Panc1 (cell line): ENCODE measurements around the gene MAGI1. TPM values are rescaled to one million over a fixed set of nuclear protein-coding genes. Genes with fewer than 3 reads are reported as not detected.

Experiments
- ATAC-seq: fragments of 200-7000 bp; cut with Tn5 transposase; 2 replicates; pipeline ENCODE4 v1.9.1; 2020; ENCODE audit warnings: mild to moderate bottlenecking, moderate library complexity
- BruUV-seq: library from RNA; stranded (reverse); fragments of 400-500 nt; replicated peaks from 2 replicates; lab custom pipeline; 2021; lab: Mats Ljungman, UMichigan
- CTCF ChIA-PET: fragments of 300-600 bp; sonication (Branson Sonifier 250); formaldehyde crosslinking; loops from one replicate; lab custom pipeline; 2022; ENCODE audit warnings: antibody characterized with exemption; lab: Charles Lee
- POLR2A ChIA-PET: fragments of 300-600 bp; sonication (Branson Sonifier 250); formaldehyde crosslinking; loops from one replicate; lab custom pipeline; 2022; ENCODE audit warnings: antibody characterized with exemption; lab: Charles Lee
- DNase-seq: peaks from one replicate; pipeline ENCODE4 v3.0.0-alpha.2; 2010; ENCODE audit warnings: low read depth, low spot score
- H3K27ac ChIP-seq: 2 replicates; pipeline ENCODE4 v1.5.1; 2011; ENCODE audit warnings: mild to moderate bottlenecking, low read length, inconsistent platforms
- H3K27me3 ChIP-seq: fragments of 200-500 bp; sonication (Bioruptor generic); 2 replicates; pipeline ENCODE4 v1.6.0; 2014; ENCODE audit warnings: low read length, inconsistent platforms; ENCODE audit not compliant: control insufficient read depth, insufficient read depth
- H3K36me3 ChIP-seq: fragments of 200-500 bp; sonication (Bioruptor generic); 2 replicates; pipeline ENCODE4 v1.5.1; 2014; ENCODE audit warnings: inconsistent platforms, mild to moderate bottlenecking, low read length, moderate library complexity; ENCODE audit not compliant: control insufficient read depth, insufficient read depth
- H3K4me1 ChIP-seq: 2 replicates; pipeline ENCODE4 v1.5.1; 2011; ENCODE audit warnings: inconsistent platforms, mild to moderate bottlenecking, low read length, moderate library complexity; ENCODE audit not compliant: control insufficient read depth, insufficient read depth
- H3K4me3 ChIP-seq, 2 experiments: 2 replicates each; pipeline ENCODE4 v1.5.1; 2011 to 2012; ENCODE audit warnings: low read depth in 2 of 2, low read length in 2 of 2, mild to moderate bottlenecking in 2 of 2, inconsistent platforms in 1 of 2, moderate library complexity in 1 of 2
- H3K9me3 ChIP-seq: fragments of 200-500 bp; sonication (Bioruptor generic); 2 replicates; pipeline ENCODE4 v1.5.1; 2014; ENCODE audit warnings: low read depth, mild to moderate bottlenecking, inconsistent platforms, low read length, moderate library complexity; ENCODE audit not compliant: control insufficient read depth, insufficient read depth
- CTCF ChIP-seq: fragments of 450-650 bp; IDR thresholded peaks from 2 replicates; pipeline ENCODE4 v1.5.1; 2017; ENCODE audit warnings: mild to moderate bottlenecking
- POLR2AphosphoS5 ChIP-seq: IDR thresholded peaks from 2 replicates; pipeline ENCODE4 v1.6.1; 2012; ENCODE audit warnings: mild to moderate bottlenecking, low read depth, low read length, moderate library complexity
- SIN3A ChIP-seq: IDR thresholded peaks from 2 replicates; pipeline ENCODE4 v1.6.1; 2012; ENCODE audit warnings: low read depth, mild to moderate bottlenecking, low read length, moderate library complexity, borderline replicate concordance; ENCODE audit not compliant: insufficient read depth
- TCF7L2 ChIP-seq: IDR thresholded peaks from 2 replicates; pipeline ENCODE4 v1.6.1; 2011; ENCODE audit warnings: mild to moderate bottlenecking, low read depth, low read length, inconsistent platforms
- in situ Hi-C: cut with HindIII; loops from 2 replicates; pipeline ENCODE4 v1.10.0; 2016; ENCODE audit warnings: low sequenced_read_pairs, low pct_unique_long_range_greater_than_20kb
- intact Hi-C: fragments of 100-400 bp; cut with micrococcal nuclease; formaldehyde crosslinking; loops from one replicate; pipeline ENCODE4 v1.10.0; 2022; ENCODE audit not compliant: unreplicated experiment
- total RNA-seq: library from RNA; stranded (reverse); gene quantifications from one replicate; pipeline ENCODE4 v1.2.1, GENCODE V29; 2021; ENCODE audit not compliant: unreplicated experiment
- TF ChIP-seq, protein P1 (sequence below), 2 experiments: IDR thresholded peaks; 2 replicates each; pipeline ENCODE4 v1.6.1; 2011 to 2012; ENCODE audit warnings: low read depth in 2 of 2, control low read depth in 1 of 2, low read length in 1 of 2, mild to moderate bottlenecking in 1 of 2, moderate library complexity in 1 of 2; ENCODE audit not compliant: insufficient read depth in 1 of 2

The MAGI1 gene
- total RNA-seq, 1 experiment from 2014 or later: 9.5 TPM

DNA sequence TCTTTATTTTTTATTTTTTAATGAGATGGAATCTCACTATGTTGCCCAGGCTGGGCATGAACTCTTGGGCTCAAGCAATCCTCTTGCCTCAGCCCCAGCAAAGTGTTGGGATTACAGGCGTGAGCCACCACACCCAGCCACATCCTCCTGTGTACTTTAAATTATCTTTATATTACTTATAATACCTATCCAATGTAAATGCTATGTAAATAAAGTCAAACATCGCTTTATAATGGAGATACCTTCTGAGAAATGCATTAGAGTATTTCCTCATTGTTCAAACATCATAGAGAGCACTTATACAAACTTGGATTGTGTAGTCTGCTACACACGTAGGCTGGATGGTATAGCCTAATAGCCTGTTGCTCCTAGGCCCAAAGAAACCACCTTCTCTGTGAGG is 41.4 kb upstream of the MAGI1 start:
- DNase-seq: no peak
- ATAC-seq: no peak
- TF ChIP-seq TCF7L2 (no peak), POLR2AphosphoS5 (no peak), CTCF (no peak), SIN3A (no peak)
- TF ChIP-seq, protein P1, sequence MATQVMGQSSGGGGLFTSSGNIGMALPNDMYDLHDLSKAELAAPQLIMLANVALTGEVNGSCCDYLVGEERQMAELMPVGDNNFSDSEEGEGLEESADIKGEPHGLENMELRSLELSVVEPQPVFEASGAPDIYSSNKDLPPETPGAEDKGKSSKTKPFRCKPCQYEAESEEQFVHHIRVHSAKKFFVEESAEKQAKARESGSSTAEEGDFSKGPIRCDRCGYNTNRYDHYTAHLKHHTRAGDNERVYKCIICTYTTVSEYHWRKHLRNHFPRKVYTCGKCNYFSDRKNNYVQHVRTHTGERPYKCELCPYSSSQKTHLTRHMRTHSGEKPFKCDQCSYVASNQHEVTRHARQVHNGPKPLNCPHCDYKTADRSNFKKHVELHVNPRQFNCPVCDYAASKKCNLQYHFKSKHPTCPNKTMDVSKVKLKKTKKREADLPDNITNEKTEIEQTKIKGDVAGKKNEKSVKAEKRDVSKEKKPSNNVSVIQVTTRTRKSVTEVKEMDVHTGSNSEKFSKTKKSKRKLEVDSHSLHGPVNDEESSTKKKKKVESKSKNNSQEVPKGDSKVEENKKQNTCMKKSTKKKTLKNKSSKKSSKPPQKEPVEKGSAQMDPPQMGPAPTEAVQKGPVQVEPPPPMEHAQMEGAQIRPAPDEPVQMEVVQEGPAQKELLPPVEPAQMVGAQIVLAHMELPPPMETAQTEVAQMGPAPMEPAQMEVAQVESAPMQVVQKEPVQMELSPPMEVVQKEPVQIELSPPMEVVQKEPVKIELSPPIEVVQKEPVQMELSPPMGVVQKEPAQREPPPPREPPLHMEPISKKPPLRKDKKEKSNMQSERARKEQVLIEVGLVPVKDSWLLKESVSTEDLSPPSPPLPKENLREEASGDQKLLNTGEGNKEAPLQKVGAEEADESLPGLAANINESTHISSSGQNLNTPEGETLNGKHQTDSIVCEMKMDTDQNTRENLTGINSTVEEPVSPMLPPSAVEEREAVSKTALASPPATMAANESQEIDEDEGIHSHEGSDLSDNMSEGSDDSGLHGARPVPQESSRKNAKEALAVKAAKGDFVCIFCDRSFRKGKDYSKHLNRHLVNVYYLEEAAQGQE (IDR thresholded peaks at IDR 0.05; ENCODE audit: insufficient read depth in 1 of 2, low read depth in 2 of 2, low read length in 1 of 2): no peak
- in situ Hi-C loops (no loop called here), intact Hi-C loops (no loop called here)
- no TSS peak for BruUV-seq
- Histone ChIP-seq H3K27me3 (no peaks in the 10 kb centered on the region), H3K36me3 (no peaks in the 10 kb centered on the region), H3K9me3 (no peaks in the 10 kb centered on the region), H3K4me1 (no peaks in the 10 kb centered on the region), H3K4me3 (no peak overlapping the region), H3K27ac (no peak overlapping the region)
- ChIA-PET CTCF (no interaction called here), POLR2A (no interaction called here)

GRCh38 chr3:66077973-66078372 is 39.3 kb upstream of the MAGI1 start:
- TF ChIP-seq, protein P1 (IDR thresholded peaks at IDR 0.05; ENCODE audit: insufficient read depth in 1 of 2, low read depth in 2 of 2, low read length in 1 of 2): no peak
- no peak for TF ChIP-seq TCF7L2
- no peak overlapping the region for H3K4me3 ChIP-seq
- DNase-seq (no peak), ATAC-seq (no peak)
- CTCF ChIA-PET: no interaction called here
- intact Hi-C loops (no loop called here), in situ Hi-C loops (no loop called here)
- H3K4me1 ChIP-seq: no peaks in the 10 kb centered on the region
- H3K9me3 ChIP-seq: no peaks in the 10 kb centered on the region
- no peak overlapping the region for H3K27ac ChIP-seq
- H3K27me3 ChIP-seq: no peaks in the 10 kb centered on the region
- BruUV-seq: no TSS peak
- H3K36me3 ChIP-seq: no peaks in the 10 kb centered on the region
- POLR2A ChIA-PET: no interaction called here
